Liver (tissue), 4 donors: ENCODE results near the gene TRMT10B. TPM values are rescaled to one million over a fixed set of nuclear protein-coding genes. Genes with fewer than 3 reads are reported as not detected.

Experiments
- polyA plus RNA-seq, 2 donors: library from polyadenylated mRNA; stranded (reverse) in 1 of 2; unstranded in 1 of 2; fragments of 200-250 nt in 1 of 2; fragments of >200 nt in 1 of 2; fragmentation: Nextera tagmentation in 1 of 2; extraction: Ambion mirVana in 1 of 2; gene quantifications; one replicate each; pipeline versions ENCODE4 v1.2.1 to v1.2.3, GENCODE V29; 2013 to 2015
- total RNA-seq, 2 donors: library from RNA; depleted of rRNA; stranded (reverse); fragments of >200 nt; gene quantifications; one replicate each; pipeline ENCODE4 v1.2.3, GENCODE V29; 2014
- donor health status: healthy.
- donor health status: healthy.
- donor health status: healthy.

Gene TRMT10B
- total and polyA plus RNA-seq, 4 donors = 1.9 to 3.9 (median 2.1) TPM

Other genes with a start within 250 kb of the TRMT10B start
- gene FBXO10, start 177.4 kb upstream of the TRMT10B start, total RNA-seq = 1 to 10 TPM; 5.4 to 5.5 TPM
- gene FBXO10, start 177.4 kb upstream of the TRMT10B start, polyA plus RNA-seq = 1 to 10 TPM; 1.3 to 2.7 TPM
- 10 to 100 TPM; 43.0 to 77.7 TPM for gene TOMM5, start 161.2 kb upstream of the TRMT10B start, total RNA-seq
- gene TOMM5, start 161.2 kb upstream of the TRMT10B start, polyA plus RNA-seq = 100 to 1,000 TPM in 1 of 2 donors, 10 to 100 TPM in 1; 66.1 to 107 TPM
- 1 to 10 TPM in 1 of 2 donors, under 1 TPM in 1; 0.09 to 1.8 TPM for gene FRMPD1, start 102.9 kb upstream of the TRMT10B start, total RNA-seq
- gene FRMPD1, start 102.9 kb upstream of the TRMT10B start, polyA plus RNA-seq = under 1 TPM; 0.06 to 0.25 TPM
- gene EXOSC3, start 31.3 kb downstream of the TRMT10B start, total RNA-seq = 10 to 100 TPM; 19.9 to 27.7 TPM
- 10 to 100 TPM; 16.2 to 19.2 TPM for gene EXOSC3, start 31.3 kb downstream of the TRMT10B start, polyA plus RNA-seq
- 10 to 100 TPM; 20.8 to 22.2 TPM for gene DCAF10, start 47.0 kb downstream of the TRMT10B start, total RNA-seq
- 1 to 10 TPM; 9.7 TPM for gene DCAF10, start 47.0 kb downstream of the TRMT10B start, polyA plus RNA-seq
- 10 to 100 TPM; 14.1 to 24.4 TPM for gene SLC25A51, start 150.3 kb downstream of the TRMT10B start, total RNA-seq
- 1 to 10 TPM; 3.8 to 4.2 TPM for gene SLC25A51, start 150.3 kb downstream of the TRMT10B start, polyA plus RNA-seq